ENCODE data around the gene OTULINL.

The OTULINL gene

GRCh38 chr5:14579731-14580397 lies 1.7 kb upstream of the OTULINL start:
- CTCF ChIA-PET, result no interaction called here
- no peak for DNase-seq (ENCODE audit: extremely low spot score)
- POLR2A ChIA-PET, result no interaction called here
- TF ChIP-seq LEF1 (IDR thresholded peaks at IDR 0.05; ENCODE audit: borderline replicate concordance) (no peak), ZNF384 (IDR thresholded peaks at IDR 0.05) (no peak), L3MBTL2 (conservative IDR thresholded peaks at IDR 0.05) (no peak), FOXK2 (IDR thresholded peaks at IDR 0.05) (no peak), ELF4 (IDR thresholded peaks at IDR 0.05) (no peak), NFRKB (IDR thresholded peaks at IDR 0.05) (no peak), HDGF (IDR thresholded peaks at IDR 0.05; ENCODE audit: borderline replicate concordance) (no peak), ARNT (IDR thresholded peaks at IDR 0.05) (no peak), SP1 (IDR thresholded peaks at IDR 0.05) (no peak), BHLHE40 (IDR thresholded peaks at IDR 0.05; ENCODE audit: borderline replicate concordance) (no peak), TARDBP (IDR thresholded peaks at IDR 0.05) (no peak), SUZ12 (IDR thresholded peaks at IDR 0.05) (no peak), FOXM1 (IDR thresholded peaks at IDR 0.05; ENCODE audit: borderline replicate concordance) (no peak), FOXA1 (IDR thresholded peaks at IDR 0.05) (no peak), PKNOX1 (IDR thresholded peaks at IDR 0.05) (no peak), CTBP1 (IDR thresholded peaks at IDR 0.05; ENCODE audit: borderline replicate concordance) (no peak)

- CTCF ChIA-PET, result no interaction called here
- POLR2A ChIA-PET, result no interaction called here
- DNase-seq (ENCODE audit: extremely low spot score), result no peak
- TF ChIP-seq TARDBP (IDR thresholded peaks at IDR 0.05) (no peak), LEF1 (IDR thresholded peaks at IDR 0.05; ENCODE audit: borderline replicate concordance) (no peak), PKNOX1 (IDR thresholded peaks at IDR 0.05) (peak; percentile 89), ELF4 (IDR thresholded peaks at IDR 0.05) (no peak)
Observed at GRCh38 chr5:14580398-14581034, 1.1 kb upstream of the OTULINL start.

- DNase-seq (ENCODE audit: extremely low spot score), result peak; percentile 64
- TF ChIP-seq HDGF (IDR thresholded peaks at IDR 0.05; ENCODE audit: borderline replicate concordance) (no peak), SP1 (IDR thresholded peaks at IDR 0.05) (no peak), TARDBP (IDR thresholded peaks at IDR 0.05) (no peak), ARNT (IDR thresholded peaks at IDR 0.05) (no peak), CTBP1 (IDR thresholded peaks at IDR 0.05; ENCODE audit: borderline replicate concordance) (no peak), SUZ12 (IDR thresholded peaks at IDR 0.05) (no peak), ELF4 (IDR thresholded peaks at IDR 0.05) (no peak), PKNOX1 (IDR thresholded peaks at IDR 0.05) (no peak), FOXK2 (IDR thresholded peaks at IDR 0.05) (no peak), FOXM1 (IDR thresholded peaks at IDR 0.05; ENCODE audit: borderline replicate concordance) (no peak), NFRKB (IDR thresholded peaks at IDR 0.05) (no peak), BHLHE40 (IDR thresholded peaks at IDR 0.05; ENCODE audit: borderline replicate concordance) (no peak), ZNF384 (IDR thresholded peaks at IDR 0.05) (no peak), L3MBTL2 (conservative IDR thresholded peaks at IDR 0.05) (no peak; the same call in 1 of the 2 replicates), FOXA1 (IDR thresholded peaks at IDR 0.05) (no peak), LEF1 (IDR thresholded peaks at IDR 0.05; ENCODE audit: borderline replicate concordance) (no peak)
- ChIA-PET CTCF (interaction anchor here (1.3 kb wide), 1 partner anchor 10 kb away, joined by 3 read pairs; no protein-coding TSS in a partner anchor), POLR2A (no interaction called here)
Observed at GRCh38 chr5:14581891-14582796, 552 bp downstream of the OTULINL start.

GRCh38 chr5:14582797-14583137 lies 1.2 kb downstream of the OTULINL start:
- CTCF ChIA-PET, result interaction anchor here (0.7 to 1.3 kb wide), 2 partner anchors 9 to 216 kb away, joined by 3 to 5 read pairs; no protein-coding TSS in a partner anchor
- POLR2A ChIA-PET, result no interaction called here
- no peak for DNase-seq (ENCODE audit: extremely low spot score)
- TF ChIP-seq ZNF384 (IDR thresholded peaks at IDR 0.05) (peak; percentile 48; the same call in 1 of the 2 replicates), ARNT (IDR thresholded peaks at IDR 0.05) (no peak), FOXA1 (IDR thresholded peaks at IDR 0.05) (no peak)

- TF ChIP-seq FOXK2 (IDR thresholded peaks at IDR 0.05) (no peak), FOXA1 (IDR thresholded peaks at IDR 0.05) (no peak), BHLHE40 (IDR thresholded peaks at IDR 0.05; ENCODE audit: borderline replicate concordance) (no peak), FOXM1 (IDR thresholded peaks at IDR 0.05; ENCODE audit: borderline replicate concordance) (no peak), LEF1 (IDR thresholded peaks at IDR 0.05; ENCODE audit: borderline replicate concordance) (no peak), TARDBP (IDR thresholded peaks at IDR 0.05) (no peak), L3MBTL2 (conservative IDR thresholded peaks at IDR 0.05) (no peak), PKNOX1 (IDR thresholded peaks at IDR 0.05) (no peak), ZNF384 (IDR thresholded peaks at IDR 0.05) (no peak), ARNT (IDR thresholded peaks at IDR 0.05) (no peak), SP1 (IDR thresholded peaks at IDR 0.05) (no peak), ELF4 (IDR thresholded peaks at IDR 0.05) (no peak), HDGF (IDR thresholded peaks at IDR 0.05; ENCODE audit: borderline replicate concordance) (no peak), NFRKB (IDR thresholded peaks at IDR 0.05) (no peak), CTBP1 (IDR thresholded peaks at IDR 0.05; ENCODE audit: borderline replicate concordance) (no peak), SUZ12 (IDR thresholded peaks at IDR 0.05) (no peak)
- ChIA-PET CTCF (no interaction called here), POLR2A (no interaction called here)
- no peak for DNase-seq (ENCODE audit: extremely low spot score)
Observed at GRCh38 chr5:14584848-14585247, 3.3 kb downstream of the OTULINL start.

Data from HEK293T (cell line).